GM19238 (cell line): ENCODE data around the gene KCNN2.

ENCODE experiments used
- DNase-seq: peaks from one replicate; pipeline ENCODE4 v3.0.0; 2011; ENCODE audit warnings: low spot score; ENCODE audit not compliant: insufficient read length

Gene KCNN2

DNA sequence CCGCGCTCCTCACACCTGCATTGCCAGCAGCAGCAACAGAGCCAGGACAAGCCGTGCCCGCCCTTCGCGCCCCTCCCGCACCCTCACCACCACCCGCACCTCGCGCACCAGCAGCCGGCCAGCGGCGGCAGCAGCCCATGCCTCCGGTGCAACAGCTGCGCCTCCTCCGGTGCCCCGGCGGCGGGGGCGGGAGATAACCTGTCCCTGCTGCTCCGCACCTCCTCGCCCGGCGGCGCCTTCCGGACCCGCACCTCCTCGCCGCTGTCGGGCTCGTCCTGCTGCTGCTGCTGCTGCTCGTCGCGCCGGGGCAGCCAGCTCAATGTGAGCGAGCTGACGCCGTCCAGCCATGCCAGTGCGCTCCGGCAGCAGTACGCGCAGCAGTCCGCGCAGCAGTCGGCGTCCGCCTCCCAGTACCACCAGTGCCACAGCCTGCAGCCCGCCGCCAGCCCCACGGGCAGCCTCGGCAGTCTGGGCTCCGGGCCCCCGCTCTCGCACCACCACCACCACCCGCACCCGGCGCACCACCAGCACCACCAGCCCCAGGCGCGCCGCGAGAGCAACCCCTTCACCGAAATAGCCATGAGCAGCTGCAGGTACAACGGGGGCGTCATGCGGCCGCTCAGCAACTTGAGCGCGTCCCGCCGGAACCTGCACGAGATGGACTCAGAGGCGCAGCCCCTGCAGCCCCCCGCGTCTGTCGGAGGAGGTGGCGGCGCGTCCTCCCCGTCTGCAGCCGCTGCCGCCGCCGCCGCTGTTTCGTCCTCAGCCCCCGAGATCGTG, 517 bp downstream of the KCNN2 start:
- DNase-seq = no peak

DNA sequence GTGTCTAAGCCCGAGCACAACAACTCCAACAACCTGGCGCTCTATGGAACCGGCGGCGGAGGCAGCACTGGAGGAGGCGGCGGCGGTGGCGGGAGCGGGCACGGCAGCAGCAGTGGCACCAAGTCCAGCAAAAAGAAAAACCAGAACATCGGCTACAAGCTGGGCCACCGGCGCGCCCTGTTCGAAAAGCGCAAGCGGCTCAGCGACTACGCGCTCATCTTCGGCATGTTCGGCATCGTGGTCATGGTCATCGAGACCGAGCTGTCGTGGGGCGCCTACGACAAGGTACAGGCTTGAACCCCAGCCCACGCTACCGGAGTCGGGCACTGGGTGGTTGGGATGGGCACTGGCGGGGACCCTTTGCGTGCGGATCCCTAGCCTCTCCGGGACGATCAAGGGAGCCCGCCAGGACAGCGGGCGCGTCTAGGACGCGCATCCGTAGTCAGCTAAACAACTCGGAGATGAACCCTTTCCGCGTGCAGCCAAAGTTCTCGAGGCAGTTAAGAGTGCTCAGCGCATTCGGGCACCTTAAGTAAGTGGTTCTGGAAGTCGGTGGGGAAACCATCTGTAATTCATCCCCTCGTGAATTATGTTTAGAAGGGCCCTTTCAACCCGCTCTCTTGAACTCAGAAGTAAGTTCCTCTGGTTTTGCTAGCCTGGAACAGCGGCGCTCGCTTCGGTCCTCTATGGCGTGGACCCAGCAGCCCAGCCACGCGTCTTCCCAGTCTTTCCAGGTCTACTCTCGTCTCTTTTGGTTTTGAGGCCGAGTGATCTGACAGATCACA, 1.3 kb downstream of the KCNN2 start:
- no peak for DNase-seq

DNA sequence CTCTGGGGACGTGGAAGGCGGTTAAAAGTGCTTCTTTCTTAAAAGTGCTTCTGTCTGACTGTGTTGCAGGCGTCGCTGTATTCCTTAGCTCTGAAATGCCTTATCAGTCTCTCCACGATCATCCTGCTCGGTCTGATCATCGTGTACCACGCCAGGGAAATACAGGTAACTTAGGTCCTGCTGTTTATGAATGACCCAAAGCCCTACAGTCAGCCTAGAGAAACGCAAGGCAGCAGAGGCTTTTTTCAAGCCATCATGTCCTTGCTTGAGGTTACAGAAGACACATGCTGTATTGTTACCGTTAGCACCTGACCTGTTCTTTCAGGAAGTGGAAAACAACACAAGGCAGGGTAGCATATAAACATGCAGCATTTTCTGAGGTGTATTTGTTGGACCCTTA, 2.0 kb downstream of the KCNN2 start:
- DNase-seq = no peak

DNA sequence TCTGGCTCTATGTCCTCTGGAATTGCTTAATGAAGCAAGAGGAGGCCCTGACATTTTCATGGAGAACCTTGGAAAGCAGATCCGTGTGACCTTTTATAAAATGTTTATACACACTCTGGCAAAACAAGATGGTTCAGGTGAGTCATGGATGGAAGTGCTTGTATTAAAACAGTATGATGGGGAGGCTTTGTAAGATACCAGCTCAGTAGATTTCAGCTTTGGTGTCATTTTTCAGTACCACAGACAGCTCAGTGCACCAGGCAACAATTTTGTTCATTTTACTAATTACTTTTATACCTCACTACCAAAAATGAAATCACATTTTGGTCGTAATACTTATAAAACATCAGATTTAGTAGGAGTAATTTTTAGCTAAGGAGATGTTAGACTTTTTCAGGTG, 5.2 kb downstream of the KCNN2 start:
- no peak for DNase-seq

DNA sequence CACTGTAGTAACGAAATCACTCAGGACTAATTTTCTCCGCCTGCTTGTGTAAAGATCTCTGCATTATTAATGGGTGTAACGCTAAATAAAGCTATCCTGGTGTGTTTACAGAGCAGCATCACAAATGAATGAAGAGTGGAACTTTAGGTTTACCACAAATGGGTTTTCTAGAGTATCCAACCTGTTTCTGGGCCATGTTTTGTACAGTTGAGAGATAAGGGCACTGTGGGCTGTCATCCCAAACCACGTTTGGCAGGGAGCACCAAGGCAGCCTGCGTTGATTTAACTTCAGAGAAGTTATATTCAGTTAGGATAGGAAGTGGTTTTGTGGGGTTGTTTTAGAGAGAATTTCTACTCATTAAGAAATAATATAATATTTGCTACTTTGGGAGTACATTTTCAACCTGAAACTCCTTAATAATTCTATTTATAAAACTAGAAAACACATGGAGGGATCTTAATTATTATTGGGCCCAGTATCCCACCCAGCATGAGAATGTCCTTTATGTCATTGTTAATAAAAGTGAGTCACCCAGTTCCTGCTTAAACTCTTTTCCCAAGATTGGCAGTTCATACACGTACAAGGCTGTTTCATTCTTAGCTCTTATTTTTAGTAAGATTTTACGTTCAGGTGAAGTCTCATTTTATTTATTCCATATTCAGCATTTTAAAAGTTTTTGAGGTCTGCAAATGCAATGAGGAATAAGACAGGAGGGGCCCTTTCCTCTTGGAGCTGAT, 8.0 kb downstream of the KCNN2 start:
- no peak for DNase-seq

DNA sequence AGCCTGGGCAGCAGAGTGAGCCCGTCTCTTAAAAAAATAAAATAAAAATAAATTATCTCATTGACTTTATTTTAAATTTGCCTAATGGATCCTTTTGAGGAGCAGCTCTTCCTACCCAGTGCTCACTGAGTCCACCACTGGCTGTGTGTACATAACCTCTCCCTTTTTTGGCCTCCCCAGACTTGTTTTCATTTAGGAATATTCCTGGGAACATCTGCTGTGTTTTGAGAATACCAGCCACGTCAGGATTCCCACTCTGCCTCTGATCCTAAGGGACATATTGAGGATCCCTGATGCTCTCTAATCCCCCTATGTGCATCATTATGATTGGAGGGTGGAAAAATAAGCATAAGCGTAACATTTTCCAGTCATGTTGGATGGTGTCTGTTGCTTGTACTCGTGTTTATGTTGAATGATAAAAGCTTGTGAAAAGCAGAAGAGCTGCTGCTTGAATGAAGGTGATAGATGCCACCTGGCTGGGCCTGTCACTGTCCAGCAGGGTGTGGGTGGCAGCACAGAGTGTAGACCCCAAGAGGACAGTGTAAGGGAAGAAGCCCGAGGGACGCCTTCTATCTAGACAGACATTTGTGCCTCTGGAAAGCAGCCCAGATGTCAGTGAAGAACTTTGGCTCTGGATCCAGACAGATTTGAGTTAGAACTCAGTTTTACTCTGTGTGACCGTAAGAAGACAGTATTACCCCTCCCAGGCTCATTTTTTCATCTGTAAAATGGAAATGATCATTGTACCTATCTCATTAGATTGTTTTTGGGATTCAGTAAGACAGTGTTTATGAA, 15.4 kb downstream of the KCNN2 start:
- DNase-seq = no peak

DNA sequence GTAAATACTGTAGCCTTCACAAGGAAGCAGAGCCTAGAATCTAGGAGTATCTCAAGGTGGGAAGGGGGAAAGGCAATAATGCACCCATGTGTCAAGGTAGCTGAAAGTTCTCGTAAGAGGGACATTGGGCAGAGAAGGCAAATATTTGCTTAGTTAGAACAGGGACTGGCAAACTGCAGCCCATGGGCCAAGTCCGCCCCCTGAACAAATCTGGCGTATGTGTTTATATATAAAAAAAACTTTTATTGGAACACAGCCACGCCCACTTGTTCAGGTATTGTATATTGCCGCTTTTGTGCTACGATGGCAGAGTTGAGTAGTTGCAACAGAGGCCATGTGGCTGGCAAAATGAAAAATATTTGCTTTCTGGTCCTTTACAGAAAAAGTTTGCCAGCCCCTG, 16.1 kb downstream of the KCNN2 start:
- no peak for DNase-seq

DNA sequence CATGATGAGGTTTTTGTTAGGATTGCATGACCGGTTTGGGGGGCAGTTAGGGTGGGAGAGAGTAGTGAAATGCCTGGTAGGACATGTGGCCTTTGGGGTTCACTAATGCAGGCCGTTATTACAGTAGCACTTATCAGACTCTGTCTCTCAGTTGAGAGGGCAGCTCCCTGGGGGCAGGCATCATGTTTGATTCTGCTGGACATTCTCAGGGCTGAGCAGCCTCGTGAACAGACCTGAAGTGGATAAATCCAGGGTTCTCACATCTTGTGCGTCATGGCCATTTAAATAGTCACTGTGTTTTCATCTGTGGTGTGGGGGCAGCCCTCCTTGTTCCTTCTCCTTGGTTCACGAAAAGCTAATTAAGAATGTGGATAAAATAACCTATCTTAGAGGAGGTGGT, 18.9 kb downstream of the KCNN2 start:
- DNase-seq = no peak

DNA sequence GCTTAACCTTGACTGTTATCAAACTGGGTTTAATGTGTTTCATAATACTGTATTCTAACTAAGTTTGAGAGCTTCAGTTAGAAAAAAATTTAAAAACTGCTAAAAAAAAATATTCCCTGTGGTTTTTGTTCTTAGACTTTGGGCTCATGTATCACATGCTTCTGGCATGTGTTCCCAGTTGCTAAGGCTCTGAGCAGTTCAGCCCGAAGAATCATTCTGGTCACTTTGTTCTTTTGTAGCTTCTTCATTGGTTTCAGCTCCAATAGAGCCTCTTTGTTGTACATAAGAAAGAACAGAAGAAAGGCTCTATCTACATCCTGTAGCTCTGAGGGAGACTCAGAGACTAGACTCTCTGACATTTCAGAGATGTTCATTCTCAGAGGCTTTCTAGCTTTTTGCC, 25.6 kb downstream of the KCNN2 start:
- DNase-seq = no peak

DNA sequence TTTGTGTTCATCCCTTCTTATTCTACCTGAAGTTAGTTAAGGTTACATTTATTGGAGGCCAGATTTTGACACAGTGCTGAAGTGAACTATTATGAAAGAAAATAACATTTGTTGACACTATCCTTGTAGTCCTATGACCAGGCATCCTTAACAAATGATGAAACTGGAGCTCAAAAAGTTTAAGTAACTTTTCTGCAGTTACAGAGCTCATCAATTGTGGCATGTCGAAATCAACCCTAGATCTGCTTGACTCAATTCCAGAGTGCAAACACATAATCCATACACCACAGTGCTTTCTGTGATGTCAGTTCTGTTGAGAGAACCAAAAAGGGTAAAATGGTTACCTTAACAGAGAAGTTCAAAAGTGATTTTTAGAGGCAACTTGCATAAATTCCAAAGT, 28.6 kb downstream of the KCNN2 start:
- DNase-seq = no peak

DNA sequence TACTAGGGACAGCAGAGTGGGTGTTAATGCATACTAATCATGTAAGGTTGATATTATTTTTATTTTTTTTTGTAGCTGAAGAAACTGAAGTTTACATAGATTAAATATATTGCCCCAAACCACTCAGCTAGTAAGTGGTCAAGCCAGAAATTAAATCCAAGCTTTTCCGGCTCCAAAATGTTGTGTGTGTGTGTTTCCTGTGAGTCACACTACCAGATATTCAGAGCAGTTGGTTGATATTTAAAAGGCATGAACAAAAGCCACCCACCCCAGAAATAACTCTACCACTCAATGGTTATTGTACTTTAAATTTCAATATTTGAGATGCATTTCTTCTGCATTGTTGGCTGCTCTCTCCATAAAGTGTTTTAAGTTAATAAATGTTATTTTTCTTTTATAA, 29.5 kb downstream of the KCNN2 start:
- no peak for DNase-seq

DNA sequence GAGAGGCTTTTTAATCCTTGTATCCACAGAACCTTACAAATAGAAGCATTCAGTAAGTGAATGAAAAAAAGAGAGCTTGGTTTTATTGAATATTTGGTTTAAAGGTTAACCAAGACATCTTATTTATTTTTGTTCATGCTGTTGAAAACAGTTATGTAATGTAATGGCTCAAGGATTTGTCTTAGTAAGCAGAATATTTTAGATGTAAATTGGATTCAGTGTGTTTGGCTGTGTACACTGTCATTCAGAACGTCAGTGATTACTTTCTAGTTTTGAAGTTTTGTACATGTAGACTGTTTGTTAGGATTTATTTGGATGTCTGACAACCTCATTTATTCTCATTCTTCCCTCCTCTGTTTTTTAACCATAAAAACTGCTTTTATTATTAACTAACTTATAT, 31.3 kb downstream of the KCNN2 start:
- DNase-seq = no peak

DNA sequence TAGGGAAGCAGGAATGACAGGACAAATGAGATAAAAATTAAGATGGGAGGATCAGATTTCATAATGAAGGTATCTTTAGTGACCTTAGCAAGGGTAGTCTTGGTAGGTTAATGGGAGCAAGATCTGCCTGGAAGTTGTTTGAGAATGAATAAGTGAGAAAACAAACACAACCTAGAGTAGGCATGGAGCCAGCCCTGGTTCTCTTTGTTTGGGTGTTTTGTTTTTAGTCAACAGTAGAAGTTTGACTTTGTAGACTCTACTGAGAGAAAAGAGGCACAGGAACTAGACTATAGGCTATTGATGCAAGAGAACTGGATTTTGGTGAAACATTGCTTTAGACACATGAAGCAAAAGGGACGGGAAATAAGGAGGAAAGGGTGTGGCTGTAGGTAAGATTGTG, 40.3 kb downstream of the KCNN2 start:
- DNase-seq = no peak

DNA sequence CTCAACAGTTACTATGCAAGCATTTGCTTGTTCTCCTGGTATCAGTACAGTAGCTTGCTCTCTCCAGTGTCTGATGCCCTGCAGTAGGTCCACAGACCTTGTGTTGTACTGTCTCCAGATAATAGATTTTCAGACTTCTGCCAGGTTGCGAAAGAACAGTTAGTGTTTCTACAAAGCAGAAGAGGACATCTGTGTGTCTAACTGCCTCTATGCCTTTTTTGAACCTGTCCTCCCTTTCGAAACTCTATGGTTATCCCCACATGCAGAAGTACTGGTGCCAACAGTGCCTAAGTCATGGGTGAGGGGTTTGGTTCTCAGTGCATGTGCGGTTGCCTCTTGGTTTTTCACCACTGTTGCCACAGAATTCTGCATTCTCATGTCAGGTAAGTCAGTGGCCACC, 45.9 kb downstream of the KCNN2 start:
- no peak for DNase-seq

DNA sequence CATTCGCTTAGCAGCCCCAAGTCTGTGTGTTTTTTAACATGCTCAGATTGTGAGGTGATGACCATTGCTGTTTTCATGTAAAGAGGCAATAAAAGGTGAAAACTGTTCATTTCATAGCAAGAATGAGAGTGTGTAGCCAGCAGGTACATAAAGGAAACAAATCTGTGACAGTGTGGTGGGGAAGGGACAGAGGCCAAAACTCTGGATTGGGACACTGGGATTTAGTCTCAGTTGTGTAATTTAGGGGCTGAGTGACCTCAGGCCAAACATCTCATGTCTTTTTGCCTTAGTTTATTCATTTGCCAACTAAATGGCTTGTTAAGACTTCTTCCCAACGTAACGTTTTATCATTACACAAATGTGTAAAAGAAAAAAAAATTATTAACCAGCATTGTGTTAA, 47.0 kb downstream of the KCNN2 start:
- DNase-seq = no peak

DNA sequence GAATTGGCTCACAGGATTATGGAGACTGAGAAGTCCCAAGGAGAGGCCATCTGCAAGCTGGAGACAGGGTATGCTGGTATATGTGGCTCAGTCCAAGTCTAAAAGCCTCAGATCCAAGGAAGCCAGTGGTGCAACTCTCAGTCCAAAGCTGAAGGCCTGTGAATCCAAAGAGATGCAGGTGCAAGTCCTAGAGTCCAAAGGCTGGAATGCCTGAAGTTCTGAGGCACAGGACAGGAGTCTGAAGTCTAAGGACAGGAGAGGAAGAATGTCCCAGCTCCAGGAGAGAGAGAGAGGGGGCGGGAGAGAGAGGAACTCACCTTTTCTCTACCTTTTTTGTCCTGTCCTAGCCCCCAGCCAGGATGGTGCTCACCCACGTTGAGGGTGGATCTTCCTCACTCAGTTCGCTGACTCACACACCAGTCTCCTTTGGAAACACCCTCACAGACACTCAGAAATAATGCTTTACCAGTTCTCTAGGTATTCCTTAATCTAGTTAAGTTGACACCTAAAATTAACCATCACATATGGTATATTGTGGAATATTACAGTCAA, 49.6 kb downstream of the KCNN2 start:
- DNase-seq = no peak

DNA sequence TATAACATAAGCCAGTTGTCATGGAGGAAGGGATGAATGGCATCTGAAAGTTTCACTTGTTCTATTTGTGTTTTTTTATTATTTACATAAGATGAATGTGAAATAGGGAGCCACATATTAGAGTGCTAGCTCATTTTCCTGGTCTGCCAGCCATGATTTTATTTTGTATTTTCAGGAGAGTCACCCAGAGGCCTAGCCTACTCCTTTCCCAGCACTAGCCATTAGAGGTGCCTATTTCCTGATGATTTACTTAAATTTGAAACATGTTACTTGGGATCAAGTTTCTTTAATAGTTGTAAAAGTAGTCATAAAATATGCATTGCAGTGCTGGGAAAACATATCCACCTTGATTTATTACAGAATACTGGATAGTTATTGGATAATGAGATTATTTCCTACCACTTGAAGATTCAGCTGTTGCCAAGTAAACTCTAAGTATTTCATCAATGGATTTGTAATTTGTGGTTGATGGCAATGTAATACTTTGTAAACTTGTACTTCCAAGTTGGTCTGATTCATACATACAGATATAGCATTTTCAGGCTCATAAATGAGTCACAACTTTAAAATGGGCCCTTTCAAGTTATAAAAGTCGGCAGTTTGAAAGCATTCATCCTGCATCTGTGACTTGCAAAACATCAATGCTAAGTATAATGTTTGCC, 50.8 kb downstream of the KCNN2 start:
- DNase-seq = no peak

DNA sequence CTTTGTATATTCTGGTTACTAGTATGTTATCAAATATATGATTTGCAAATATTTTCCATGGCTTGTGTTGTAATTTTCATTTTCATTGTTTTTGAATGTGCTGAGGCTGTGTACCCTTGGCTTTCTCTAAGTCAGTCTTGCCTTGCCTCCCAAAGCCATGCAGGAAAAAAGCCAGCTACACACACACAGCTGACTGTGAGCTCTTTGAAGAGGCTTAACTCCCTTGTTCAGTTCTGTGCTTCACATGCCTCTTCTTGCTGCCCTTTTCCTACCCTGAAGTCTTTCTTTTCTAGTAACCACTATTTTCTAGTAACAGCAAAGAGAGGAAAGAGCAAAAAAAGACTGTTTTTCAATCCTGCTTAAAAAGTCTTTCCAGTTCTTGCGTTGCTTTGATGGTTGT, 53.9 kb downstream of the KCNN2 start:
- no peak for DNase-seq

DNA sequence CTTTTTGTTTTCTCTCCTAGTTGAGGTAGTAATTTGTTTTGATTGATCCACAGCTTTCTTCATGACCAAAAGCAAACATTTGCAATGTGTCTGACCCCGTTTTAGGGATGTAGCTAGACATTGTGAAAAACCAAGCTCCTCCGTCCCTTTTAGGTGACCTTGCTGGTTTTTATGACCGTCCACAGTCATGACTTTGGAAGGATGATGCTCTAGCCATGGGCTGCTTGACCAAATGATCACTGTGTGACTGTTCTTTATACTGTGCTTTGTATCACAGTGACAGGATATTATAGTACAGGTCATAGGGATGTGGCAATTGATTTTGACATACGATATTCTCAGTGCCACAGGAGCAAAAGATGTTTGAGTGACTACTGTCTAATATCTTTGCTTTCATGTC, 54.4 kb downstream of the KCNN2 start:
- no peak for DNase-seq

DNA sequence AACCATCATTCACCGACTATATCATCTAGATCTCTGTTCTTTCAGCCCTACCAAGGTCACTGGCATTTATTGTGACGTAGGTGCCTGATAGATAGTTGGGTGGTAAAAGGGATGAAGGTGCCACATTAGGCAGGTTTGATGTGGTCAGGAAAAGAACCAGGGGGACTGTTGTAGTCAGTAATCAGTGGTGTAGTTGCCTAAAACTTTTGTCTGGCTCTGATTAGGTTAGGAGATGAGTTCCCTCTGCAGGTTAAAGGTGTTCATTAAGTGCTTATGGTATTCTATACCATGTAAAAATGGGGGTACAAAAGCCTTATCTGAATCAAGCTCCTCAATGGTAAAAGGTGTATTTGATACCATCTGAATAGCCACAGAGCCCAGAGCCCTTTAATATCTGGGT, 55.6 kb downstream of the KCNN2 start:
- DNase-seq = no peak
